Skin of body (tissue), 2 donors: Measurements from ENCODE around the gene CISH. TPM values are rescaled to one million over a fixed set of nuclear protein-coding genes. Genes with fewer than 3 reads are reported as not detected.

Experiments used
- DNase-seq: peaks from one replicate; lab custom pipeline; 2025; lab: John Stamatoyannopoulos, UW
- total RNA-seq: library from RNA; depleted of rRNA; stranded (reverse); fragments of >200 nt; gene quantifications from one replicate; pipeline ENCODE4 v1.2.3, GENCODE V29; 2014

CISH gene
- total RNA-seq, 1 donor from 2014 or later = 10.0 TPM

- DNase-seq = peak; percentile 14
These were observed 3.6 kb upstream of the CISH start for GRCh38 chr3:50615190-50615589.

GRCh38 chr3:50612970-50613846, 1.6 kb upstream of the CISH start:
- DNase-seq = no peak

- DNase-seq = peak; percentile 35
These were observed 784 bp upstream of the CISH start for GRCh38 chr3:50612234-50612882.

- DNase-seq = no peak
These were observed 546 bp downstream of the CISH start for GRCh38 chr3:50610992-50611463.

- no peak for DNase-seq
These were observed 1.2 kb downstream of the CISH start for GRCh38 chr3:50610181-50610971.

GRCh38 chr3:50609763-50610085, 1.9 kb downstream of the CISH start:
- DNase-seq = no peak

GRCh38 chr3:50609071-50609762, 2.4 kb downstream of the CISH start:
- DNase-seq = no peak

- DNase-seq = no peak
These were observed 3.3 kb downstream of the CISH start for GRCh38 chr3:50608278-50608677.

GRCh38 chr3:50607271-50608091, 4.1 kb downstream of the CISH start:
- DNase-seq = no peak

GRCh38 chr3:50606596-50606995, 5.0 kb downstream of the CISH start:
- DNase-seq = no peak

GRCh38 chr3:50605901-50606326, 5.7 kb downstream of the CISH start:
- DNase-seq = no peak

GRCh38 chr3:50604628-50605588, 6.7 kb downstream of the CISH start:
- DNase-seq = no peak

GRCh38 chr3:50604110-50604621, 7.4 kb downstream of the CISH start:
- DNase-seq = no peak

GRCh38 chr3:50603261-50604109, 8.1 kb downstream of the CISH start:
- no peak for DNase-seq

- peak; percentile 27 for DNase-seq
These were observed 8.9 kb downstream of the CISH start for GRCh38 chr3:50602595-50603191.

- peak; percentile 87 for DNase-seq
These were observed 10.6 kb downstream of the CISH start for GRCh38 chr3:50600841-50601591.
